Stimulated activated CD8-positive, alpha-beta memory T cell treated with anti-CD3 and anti-CD28 coated beads, Interleukin-15, amount 100 ng/mL, for 1 hour (primary cell): Measurements from ENCODE around the gene PAM.
"Not testable (repeated sequence)": the region's sequence is repeated elsewhere in the genome, so short reads cannot be mapped to it uniquely, and the experiment has no call there.

Experiments
- DNase-seq: peaks from one replicate; pipeline ENCODE4 v3.0.0-alpha.2; 2020; ENCODE audit warnings: low read depth

PAM gene

DNA sequence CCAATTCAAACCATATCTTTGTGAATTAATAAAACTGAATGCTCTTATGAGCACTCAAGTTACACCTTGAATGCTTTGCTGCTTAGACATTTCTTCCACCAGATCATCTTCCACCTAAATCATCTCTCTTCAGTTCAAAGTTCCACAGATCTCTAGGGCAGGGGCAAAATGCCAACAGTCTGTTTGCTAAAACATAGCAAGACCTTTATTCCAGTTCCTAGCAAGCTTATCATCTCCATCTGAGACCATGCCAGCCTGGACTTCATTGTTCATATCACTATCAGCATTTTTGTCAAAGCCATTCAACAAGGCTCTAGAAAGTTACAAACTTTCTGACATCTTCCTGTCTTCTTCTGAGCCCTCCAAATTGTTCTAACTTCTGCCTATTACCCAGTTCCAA, 245.0 kb downstream of the PAM start:
- DNase-seq: no peak

DNA sequence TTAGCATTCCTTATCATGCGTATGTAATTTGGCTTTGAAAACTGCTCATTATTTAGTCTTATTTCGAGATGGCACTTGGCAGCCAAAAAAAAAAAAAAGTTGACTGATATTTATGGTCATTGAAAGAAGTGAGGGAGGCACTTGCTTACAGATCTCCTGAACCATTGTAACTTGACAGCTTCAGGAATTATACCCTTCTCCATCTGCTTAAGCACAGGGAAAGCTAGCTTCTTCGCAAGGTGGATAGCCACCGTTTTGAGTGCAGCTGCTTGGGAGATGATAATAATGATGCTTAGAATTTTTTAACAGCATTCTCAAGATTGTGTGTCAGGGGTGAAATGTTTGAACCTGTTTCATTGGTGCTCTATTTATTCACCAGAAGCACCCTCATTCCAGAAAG, 248.8 kb downstream of the PAM start:
- DNase-seq: no peak

GRCh38 chr5:103005276-103005675, 250.2 kb downstream of the PAM start:
- DNase-seq: no peak

DNA sequence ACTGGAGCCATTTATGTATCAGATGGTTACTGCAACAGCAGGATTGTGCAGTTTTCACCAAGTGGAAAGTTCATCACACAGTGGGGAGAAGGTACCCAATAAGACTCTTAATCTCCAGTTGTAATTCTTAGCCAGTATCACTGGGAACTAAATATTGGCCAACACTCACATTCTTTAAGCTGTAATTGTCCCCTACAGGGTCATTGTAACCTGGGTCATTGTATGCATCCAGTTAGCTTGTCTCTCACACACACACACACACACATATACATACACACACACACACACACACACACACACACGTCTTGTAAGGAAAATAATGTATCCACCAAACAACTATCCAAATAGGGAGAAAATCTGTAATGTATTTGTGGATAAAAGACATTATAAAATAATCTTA, 251.8 kb downstream of the PAM start:
- DNase-seq: no peak

DNA sequence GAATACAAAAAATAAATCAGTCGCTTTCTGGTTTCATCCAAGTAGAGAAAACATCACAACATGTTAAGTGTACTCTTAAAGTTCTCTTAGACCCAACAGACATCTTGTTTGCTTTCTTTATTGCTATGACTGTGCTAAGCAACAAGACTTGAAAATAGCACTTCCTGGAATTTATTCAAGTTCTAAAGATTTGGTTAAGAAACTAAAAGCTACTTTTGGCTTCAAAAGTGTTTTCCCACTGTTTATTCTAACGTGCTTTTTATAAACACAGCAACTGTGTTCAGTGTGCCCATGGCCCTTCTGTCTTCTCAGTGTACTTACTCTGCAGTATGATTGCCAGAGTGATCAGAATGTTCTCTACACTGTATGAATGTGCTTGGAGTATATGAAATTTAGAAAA, 255.1 kb downstream of the PAM start:
- DNase-seq: no peak

- DNase-seq: no peak
Observed at GRCh38 chr5:103013933-103014552, 258.9 kb downstream of the PAM start.

GRCh38 chr5:103014983-103015382, 259.9 kb downstream of the PAM start:
- DNase-seq: no peak

DNA sequence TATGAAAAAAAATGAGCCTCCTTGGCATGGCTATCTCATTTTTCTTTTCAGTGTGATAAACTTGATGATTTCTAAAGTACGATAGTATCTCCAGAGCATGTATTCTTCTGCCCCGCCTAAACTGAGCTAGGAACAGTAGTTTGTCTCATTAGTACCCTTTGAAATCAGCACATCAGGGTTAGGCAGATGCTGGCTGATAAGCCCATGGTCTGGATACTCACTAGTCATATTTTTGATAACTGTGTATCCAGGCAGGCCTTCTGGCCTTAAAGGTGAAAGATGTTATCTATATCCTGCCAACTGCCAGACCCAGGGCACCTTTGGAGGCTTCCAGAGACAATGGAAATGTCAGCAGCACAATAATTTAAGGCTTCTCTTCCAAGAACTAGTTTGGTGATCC, 261.1 kb downstream of the PAM start:
- DNase-seq: no peak

GRCh38 chr5:103019804-103020203, 264.7 kb downstream of the PAM start:
- DNase-seq: no peak

GRCh38 chr5:103021314-103021713, 266.2 kb downstream of the PAM start:
- DNase-seq: no peak

- no peak for DNase-seq
Observed at GRCh38 chr5:103027267-103027666, 272.2 kb downstream of the PAM start.

DNA sequence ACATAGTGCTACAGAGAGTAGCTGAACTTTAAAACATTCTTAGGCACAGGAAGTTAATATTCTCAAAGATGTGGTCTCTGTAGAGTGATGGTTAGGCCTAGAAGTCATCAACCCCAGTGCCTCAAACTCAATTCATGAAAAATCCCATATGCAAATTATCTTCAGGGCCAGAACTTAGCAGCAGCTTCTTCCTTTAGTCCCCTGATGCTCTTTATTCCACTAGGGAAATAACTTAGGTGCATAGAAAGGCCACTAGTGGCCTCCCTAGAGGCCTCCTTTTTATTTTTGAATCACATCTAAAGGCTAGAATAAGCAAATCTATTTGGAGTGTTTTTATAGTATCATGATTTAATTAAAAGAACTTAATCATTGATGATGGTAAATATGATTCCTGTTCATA, 276.5 kb downstream of the PAM start:
- DNase-seq: no peak

GRCh38 chr5:103033696-103034095, 278.6 kb downstream of the PAM start:
- DNase-seq: no peak

GRCh38 chr5:103034662-103035392, 279.7 kb downstream of the PAM start:
- DNase-seq: no peak

- DNase-seq: no peak
Observed at GRCh38 chr5:103035701-103036100, 280.6 kb downstream of the PAM start.

- no peak for DNase-seq
Observed at GRCh38 chr5:103036601-103037000, 281.5 kb downstream of the PAM start.

- DNase-seq: no peak
Observed at GRCh38 chr5:103037673-103038455, 282.8 kb downstream of the PAM start.

GRCh38 chr5:103041071-103041676, 286.1 kb downstream of the PAM start:
- DNase-seq: no peak

DNA sequence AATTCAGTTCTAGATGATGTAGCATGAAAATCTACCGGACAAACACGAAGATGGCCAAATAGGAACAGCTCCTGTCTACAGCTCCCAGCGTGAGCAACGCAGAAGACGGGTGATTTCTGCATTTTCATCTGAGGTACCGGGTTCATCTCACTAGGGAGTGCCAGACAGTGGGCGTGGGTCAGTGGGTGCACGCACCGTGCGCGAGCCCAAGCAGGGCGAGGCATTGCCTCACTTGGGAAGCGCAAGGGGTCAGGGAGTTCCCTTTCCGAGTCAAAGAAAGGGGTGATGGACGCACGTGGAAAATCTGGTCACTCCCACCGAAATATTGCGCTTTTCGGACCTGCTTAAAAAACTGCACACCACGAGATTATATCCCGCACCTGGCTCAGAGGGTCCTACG, 291.6 kb downstream of the PAM start:
- not testable (repeated sequence) for DNase-seq

DNA sequence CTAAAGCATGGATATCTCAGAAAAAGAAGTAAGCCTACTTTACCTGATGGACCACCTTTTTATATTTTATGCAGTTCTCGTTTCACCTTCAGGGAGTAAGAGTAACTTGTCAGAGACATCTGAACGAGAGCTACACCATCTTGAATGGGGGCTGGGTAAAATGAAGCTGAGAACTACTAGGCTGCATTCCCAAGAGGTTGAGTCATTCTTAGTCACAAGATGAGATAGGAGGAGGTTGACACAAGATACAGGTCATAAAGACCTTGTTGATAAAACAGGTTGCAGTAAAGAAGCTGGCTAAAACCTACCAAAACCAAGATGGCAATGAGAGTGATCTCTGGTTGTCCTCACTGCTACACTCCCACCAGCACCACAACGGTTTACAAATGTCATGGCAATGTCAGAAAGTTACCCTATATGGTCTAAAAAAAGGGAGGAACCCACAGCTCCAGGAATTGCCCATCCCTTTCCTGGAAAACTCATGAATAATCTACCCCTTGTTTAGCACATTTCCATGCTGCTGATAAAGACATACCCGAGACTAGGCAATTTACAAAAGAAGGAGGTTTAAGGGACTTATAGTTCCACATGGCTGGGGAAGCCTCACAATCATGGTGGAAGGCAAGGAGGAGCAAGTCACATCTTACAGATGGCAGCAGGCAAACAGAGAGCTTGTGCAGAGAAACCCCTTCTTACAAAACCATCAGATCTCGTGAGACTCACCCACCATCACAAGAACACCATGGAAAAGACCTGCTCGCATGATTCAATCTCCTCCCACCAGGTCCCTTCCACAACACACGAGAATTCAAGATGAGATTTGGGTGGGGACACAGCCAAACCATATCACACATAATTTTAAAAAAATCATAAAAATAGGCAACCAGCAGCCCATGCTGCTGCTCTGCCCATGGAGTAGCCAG, 302.4 kb downstream of the PAM start:
- no peak for DNase-seq

DNA sequence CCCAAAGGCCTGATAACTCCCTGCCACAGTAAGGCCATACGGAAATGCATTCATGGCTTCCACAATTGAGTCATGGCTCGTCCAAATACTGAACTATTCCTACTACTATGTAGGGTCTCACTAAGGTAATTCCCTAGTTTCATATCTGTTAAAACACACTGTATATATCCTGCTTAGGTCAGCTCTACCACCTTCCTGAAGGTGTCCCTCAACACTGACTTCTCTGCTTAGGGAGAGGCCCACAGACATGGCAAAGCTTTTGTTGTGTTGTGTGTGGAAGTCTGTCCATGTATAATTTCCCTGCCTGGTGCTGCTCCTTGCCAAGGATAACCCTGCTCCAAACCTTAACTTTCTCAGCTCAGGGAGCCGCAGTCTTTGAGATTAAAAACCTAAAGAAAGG, 304.4 kb downstream of the PAM start:
- DNase-seq: no peak
